ENCODE results near the gene RGPD8.

Gene RGPD8

DNA sequence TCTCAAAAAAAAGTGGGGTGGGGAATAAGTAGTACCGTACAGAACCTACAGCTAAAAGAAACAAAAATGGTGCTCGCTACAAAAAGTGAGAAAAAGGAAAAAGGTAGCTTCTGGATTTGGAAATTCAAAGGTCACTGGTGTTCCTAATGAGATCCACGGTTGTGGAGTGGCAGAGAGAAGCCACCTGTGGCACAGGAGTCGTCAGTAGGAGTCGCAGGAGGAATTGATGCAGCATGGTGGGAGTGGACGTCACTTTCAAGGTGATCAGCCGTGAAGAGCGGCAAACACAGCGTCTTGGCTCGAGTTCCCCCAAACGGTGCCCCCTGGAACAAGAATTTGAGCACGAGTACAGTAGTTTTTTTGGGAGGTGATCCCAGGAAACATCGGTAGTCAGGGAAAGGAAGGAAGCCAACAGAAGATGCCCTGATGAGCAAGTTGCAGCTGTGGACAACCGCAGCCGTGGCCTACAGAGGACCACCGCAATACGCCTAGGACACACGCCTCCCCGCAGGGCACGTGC is 47.1 kb upstream of the RGPD8 start:
- TF ChIP-seq, protein P1, sequence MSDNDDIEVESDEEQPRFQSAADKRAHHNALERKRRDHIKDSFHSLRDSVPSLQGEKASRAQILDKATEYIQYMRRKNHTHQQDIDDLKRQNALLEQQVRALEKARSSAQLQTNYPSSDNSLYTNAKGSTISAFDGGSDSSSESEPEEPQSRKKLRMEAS (IDR thresholded peaks at IDR 0.05), result no peak
- TF ChIP-seq, protein P2, sequence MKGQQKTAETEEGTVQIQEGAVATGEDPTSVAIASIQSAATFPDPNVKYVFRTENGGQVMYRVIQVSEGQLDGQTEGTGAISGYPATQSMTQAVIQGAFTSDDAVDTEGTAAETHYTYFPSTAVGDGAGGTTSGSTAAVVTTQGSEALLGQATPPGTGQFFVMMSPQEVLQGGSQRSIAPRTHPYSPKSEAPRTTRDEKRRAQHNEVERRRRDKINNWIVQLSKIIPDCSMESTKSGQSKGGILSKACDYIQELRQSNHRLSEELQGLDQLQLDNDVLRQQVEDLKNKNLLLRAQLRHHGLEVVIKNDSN (IDR thresholded peaks at IDR 0.05), result no peak
- no peak for TF ChIP-seq EGR1 (IDR thresholded peaks at IDR 0.05)
- no peak for TF ChIP-seq CREB1 (IDR thresholded peaks at IDR 0.05; ENCODE audit: low read depth)
- no peak for TF ChIP-seq FOXM1 (IDR thresholded peaks at IDR 0.05; ENCODE audit: borderline replicate concordance, low read depth)
- no peak for TF ChIP-seq EP300 (IDR thresholded peaks at IDR 0.05; ENCODE audit: borderline replicate concordance)
- no peak for TF ChIP-seq TEAD4 (IDR thresholded peaks at IDR 0.05)
- no peak for TF ChIP-seq YY1 (IDR thresholded peaks at IDR 0.05; ENCODE audit: low read depth)
- no peak for TF ChIP-seq ZBTB7A (IDR thresholded peaks at IDR 0.05; ENCODE audit: low read depth)
- TF ChIP-seq NFIC (IDR thresholded peaks at IDR 0.05), result no peak
- TF ChIP-seq CEBPB (IDR thresholded peaks at IDR 0.05), result no peak
- TF ChIP-seq, protein P3, sequence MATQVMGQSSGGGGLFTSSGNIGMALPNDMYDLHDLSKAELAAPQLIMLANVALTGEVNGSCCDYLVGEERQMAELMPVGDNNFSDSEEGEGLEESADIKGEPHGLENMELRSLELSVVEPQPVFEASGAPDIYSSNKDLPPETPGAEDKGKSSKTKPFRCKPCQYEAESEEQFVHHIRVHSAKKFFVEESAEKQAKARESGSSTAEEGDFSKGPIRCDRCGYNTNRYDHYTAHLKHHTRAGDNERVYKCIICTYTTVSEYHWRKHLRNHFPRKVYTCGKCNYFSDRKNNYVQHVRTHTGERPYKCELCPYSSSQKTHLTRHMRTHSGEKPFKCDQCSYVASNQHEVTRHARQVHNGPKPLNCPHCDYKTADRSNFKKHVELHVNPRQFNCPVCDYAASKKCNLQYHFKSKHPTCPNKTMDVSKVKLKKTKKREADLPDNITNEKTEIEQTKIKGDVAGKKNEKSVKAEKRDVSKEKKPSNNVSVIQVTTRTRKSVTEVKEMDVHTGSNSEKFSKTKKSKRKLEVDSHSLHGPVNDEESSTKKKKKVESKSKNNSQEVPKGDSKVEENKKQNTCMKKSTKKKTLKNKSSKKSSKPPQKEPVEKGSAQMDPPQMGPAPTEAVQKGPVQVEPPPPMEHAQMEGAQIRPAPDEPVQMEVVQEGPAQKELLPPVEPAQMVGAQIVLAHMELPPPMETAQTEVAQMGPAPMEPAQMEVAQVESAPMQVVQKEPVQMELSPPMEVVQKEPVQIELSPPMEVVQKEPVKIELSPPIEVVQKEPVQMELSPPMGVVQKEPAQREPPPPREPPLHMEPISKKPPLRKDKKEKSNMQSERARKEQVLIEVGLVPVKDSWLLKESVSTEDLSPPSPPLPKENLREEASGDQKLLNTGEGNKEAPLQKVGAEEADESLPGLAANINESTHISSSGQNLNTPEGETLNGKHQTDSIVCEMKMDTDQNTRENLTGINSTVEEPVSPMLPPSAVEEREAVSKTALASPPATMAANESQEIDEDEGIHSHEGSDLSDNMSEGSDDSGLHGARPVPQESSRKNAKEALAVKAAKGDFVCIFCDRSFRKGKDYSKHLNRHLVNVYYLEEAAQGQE (IDR thresholded peaks at IDR 0.05; ENCODE audit: low read depth), result no peak
- no peak for TF ChIP-seq TCF12 (IDR thresholded peaks at IDR 0.05; ENCODE audit: low read depth)
- TF ChIP-seq TAF1 (IDR thresholded peaks at IDR 0.05; ENCODE audit: low read depth), result no peak

DNA sequence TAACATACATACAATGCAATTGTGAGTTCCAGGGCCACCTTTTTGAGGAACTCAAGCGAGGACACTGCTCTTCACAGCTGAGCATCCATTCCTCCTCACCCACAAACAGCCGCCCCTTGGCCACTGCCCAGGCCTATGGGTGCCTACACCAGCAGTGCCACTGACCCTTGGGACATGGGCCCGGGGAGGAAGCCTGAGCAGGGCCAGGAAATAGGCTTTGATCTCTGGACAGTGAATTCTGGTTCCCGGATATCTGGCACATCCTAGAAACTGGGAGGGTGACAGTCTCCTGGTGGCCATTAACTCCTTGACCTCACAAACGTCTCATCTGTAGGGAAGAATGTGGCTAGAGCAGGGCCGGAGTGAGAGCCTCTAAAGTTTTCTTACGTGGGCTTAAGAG is 43.0 kb upstream of the RGPD8 start:
- TF ChIP-seq, protein P1 (IDR thresholded peaks at IDR 0.05), result no peak
- TF ChIP-seq CREB1 (IDR thresholded peaks at IDR 0.05; ENCODE audit: low read depth), result no peak
- TF ChIP-seq EP300 (IDR thresholded peaks at IDR 0.05; ENCODE audit: borderline replicate concordance), result no peak
- no peak for TF ChIP-seq TAF1 (IDR thresholded peaks at IDR 0.05; ENCODE audit: low read depth)
- no peak for TF ChIP-seq ZBTB7A (IDR thresholded peaks at IDR 0.05; ENCODE audit: low read depth)
- TF ChIP-seq YY1 (IDR thresholded peaks at IDR 0.05; ENCODE audit: low read depth), result no peak
- no peak for TF ChIP-seq TEAD4 (IDR thresholded peaks at IDR 0.05)
- TF ChIP-seq FOXM1 (IDR thresholded peaks at IDR 0.05; ENCODE audit: borderline replicate concordance, low read depth), result no peak
- TF ChIP-seq, protein P2 (IDR thresholded peaks at IDR 0.05), result no peak
- no peak for TF ChIP-seq CEBPB (IDR thresholded peaks at IDR 0.05)
- TF ChIP-seq, protein P3 (IDR thresholded peaks at IDR 0.05; ENCODE audit: low read depth), result no peak

DNA sequence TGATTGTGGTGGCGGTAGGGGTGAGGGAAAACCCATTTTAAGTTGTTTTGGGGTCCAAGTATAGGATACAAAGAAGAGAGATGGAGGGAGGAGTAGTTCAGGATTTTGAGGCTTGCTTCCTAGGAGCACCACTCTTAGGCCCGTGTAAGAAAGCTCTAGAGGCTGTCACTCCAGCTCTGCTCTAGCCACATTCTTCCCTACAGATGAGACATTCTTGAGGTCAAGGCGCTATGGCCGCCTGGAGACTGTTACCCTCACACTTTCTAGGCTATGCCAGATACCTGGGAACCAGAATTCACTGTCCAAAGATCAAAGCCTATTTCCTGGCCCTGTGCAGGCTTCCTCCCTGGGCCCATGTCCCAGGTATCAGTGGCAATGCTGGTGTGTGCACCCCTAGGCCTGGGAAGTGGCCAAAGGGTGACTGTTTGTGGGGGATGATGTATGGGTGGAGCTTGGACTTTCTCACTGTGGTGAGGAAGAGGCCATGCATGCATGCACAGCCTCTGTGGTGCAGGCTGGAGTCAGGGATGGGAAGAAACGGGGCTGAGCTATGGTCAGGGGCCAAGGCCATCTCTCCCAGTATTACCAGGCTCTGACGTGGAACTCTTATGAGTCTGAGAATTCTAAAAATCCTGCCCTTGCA is 41.5 kb upstream of the RGPD8 start:
- no peak for TF ChIP-seq TAF1 (IDR thresholded peaks at IDR 0.05; ENCODE audit: low read depth)
- no peak for TF ChIP-seq EGR1 (IDR thresholded peaks at IDR 0.05)
- no peak for TF ChIP-seq YY1 (IDR thresholded peaks at IDR 0.05; ENCODE audit: low read depth)
- TF ChIP-seq CEBPB (IDR thresholded peaks at IDR 0.05), result no peak
- TF ChIP-seq TCF12 (IDR thresholded peaks at IDR 0.05; ENCODE audit: low read depth), result no peak

DNA sequence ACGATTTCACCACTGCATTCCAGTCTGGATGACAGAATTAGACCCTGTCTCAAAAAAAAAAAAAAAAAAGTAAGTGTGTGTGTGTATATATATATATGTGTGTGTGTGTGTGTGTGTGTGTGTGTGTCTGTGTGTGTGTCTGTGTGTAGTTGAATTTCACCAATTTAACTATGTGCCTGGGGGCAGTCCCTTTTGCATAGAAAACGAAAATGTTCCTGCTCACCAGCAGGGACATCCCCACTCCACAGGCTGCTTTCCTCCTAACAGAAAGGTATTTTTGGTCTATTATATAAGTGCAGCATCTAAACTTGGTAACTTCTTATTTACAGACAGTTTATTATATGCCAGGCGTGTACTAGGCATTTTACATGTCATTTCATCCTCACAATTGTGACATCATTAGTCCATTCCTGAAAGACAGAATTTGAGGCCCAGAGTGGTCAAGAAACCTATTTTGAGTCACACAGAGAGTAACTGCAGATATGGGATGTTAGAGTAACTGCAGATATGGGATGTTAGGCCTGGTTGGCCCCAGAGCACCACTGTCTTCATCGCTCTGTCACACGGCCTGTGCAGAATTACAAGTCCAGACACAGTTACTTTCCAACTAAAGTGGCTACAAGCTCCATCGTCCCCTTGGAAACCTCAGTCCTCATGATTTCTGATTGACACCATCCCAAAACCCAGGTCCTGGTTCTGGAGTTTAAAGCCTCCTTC is 39.3 kb upstream of the RGPD8 start:
- TF ChIP-seq TEAD4 (IDR thresholded peaks at IDR 0.05) (no peak), ZBTB7A (IDR thresholded peaks at IDR 0.05; ENCODE audit: low read depth) (no peak), TCF12 (IDR thresholded peaks at IDR 0.05; ENCODE audit: low read depth) (no peak), EP300 (IDR thresholded peaks at IDR 0.05; ENCODE audit: borderline replicate concordance) (no peak), EGR1 (IDR thresholded peaks at IDR 0.05) (no peak), CREB1 (IDR thresholded peaks at IDR 0.05; ENCODE audit: low read depth) (no peak), YY1 (IDR thresholded peaks at IDR 0.05; ENCODE audit: low read depth) (no peak), TAF1 (IDR thresholded peaks at IDR 0.05; ENCODE audit: low read depth) (no peak), NFIC (IDR thresholded peaks at IDR 0.05) (no peak), RAD21 (IDR thresholded peaks at IDR 0.05; ENCODE audit: low read depth) (no peak), FOXM1 (IDR thresholded peaks at IDR 0.05; ENCODE audit: borderline replicate concordance, low read depth) (no peak), CEBPB (IDR thresholded peaks at IDR 0.05) (no peak)
- TF ChIP-seq, protein P1 (IDR thresholded peaks at IDR 0.05), result no peak
- TF ChIP-seq, protein P2 (IDR thresholded peaks at IDR 0.05), result no peak
- TF ChIP-seq, protein P3 (IDR thresholded peaks at IDR 0.05; ENCODE audit: low read depth), result no peak

Measured in Ishikawa (cell line).